ENCODE measurements around the gene SPSB1.

The SPSB1 gene

DNA sequence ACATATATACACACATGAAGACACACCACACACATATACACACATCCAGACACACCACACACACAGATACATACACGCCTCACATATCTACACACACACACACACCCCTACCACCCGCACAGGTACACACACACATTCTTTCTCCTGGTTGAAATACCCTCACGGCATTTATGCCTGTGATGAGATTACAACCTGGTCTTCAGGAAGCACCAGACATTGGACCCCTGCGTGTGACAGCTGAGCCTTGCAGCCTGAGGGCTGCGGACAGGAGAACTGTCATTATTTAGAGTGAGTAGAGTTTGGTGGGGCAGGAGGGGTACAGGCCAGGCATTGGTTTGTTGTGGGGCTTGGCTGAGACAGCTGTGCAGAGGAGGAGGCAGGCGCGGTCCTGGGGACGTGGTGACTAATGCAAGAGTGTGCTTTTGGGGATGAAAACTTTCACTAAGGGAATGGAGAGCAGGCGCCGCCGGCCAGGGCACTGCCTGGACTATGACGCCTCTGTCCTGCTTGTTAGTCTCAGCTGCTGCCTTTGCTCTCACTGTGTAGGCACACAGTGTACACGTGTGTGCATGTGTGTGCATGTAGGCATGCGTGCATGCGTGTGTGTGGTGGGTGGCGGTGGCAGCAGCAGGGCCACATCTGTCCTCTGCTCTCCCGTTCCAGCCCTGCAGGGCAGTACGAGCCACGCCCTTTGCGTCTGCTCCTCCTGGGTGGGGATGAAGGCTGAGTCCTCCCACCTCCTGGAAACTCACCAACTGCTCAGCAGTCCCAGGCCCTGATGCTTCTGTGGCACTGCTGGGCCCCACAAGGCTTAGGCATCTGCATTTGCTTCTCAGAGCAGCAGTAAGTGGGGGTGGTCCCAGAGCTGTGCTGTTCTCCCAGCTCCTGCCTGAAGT is 57.6 kb downstream of the SPSB1 start:
- no peaks in the 10 kb centered on the region for H3K4me1 Mint-ChIP-seq
- DNase-seq = no peak
- no peaks in the 10 kb centered on the region for H3K36me3 Mint-ChIP-seq
- H3K27ac Mint-ChIP-seq = no peak overlapping the region
- no peaks in the 10 kb centered on the region for H3K9me3 Mint-ChIP-seq
- H3K4me3 Mint-ChIP-seq = no peak overlapping the region
- CTCF ChIA-PET = no interaction called here
- peaks cover 7% of the 10 kb centered on the region for H3K27me3 Mint-ChIP-seq

DNA sequence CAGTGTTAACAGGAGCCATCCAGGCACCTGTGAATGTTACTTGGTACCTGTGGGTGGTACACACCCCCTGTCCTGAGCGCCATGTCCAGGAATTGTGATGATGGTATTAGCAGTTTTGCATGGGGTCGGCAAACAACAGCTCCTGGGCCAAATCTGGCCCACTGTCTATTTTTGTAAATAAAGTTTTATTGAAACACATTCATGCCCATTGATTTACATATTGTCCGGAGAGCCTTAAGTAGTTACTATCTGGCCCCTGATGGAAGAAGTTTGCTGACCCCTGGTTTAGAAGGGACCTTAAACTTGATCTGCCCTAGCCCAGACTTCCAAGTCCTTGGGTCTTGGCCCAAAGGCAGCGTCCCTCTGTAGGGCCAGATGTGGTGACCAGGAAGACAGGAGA is 58.3 kb downstream of the SPSB1 start:
- CTCF ChIA-PET = no interaction called here
- Mint-ChIP-seq H3K9me3 (no peaks in the 10 kb centered on the region), H3K4me3 (no peak overlapping the region), H3K27ac (no peak overlapping the region), H3K36me3 (no peaks in the 10 kb centered on the region), H3K27me3 (peaks cover 4% of the 10 kb centered on the region), H3K4me1 (no peaks in the 10 kb centered on the region)
- no peak for DNase-seq

DNA sequence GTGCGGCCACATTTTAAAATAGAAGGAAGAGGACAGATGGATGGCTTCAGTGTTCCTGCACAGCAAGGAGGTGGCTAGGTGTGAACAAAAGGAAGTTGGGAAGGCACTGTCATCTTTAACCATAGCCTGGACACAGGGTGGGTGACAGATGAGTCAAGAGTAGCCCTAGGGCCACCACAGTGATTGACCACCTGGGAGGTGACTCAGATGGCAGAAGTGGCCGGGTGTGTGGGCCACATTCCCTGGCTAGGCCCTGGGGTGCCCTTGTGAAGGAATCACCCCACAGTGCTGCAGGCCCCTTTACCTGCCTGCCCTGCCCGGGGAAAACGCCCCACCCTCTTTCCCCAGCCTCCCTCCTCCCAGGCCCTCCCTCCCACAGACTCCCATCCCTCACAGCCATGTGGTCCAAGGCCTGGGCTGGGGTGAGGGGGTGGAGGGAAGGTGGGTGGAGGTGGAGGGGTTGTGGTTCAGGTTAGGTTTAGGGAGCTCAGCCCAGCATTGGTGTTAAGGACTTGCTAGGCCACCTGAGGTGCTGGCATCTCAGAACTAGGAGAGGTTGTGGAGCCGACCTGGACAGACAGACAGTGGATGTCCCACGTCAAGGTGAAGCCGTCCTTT is 59.1 kb downstream of the SPSB1 start:
- Mint-ChIP-seq H3K4me1 (no peaks in the 10 kb centered on the region), H3K9me3 (no peaks in the 10 kb centered on the region), H3K27ac (no peak overlapping the region), H3K4me3 (no peak overlapping the region), H3K27me3 (peaks cover 3% of the 10 kb centered on the region), H3K36me3 (no peaks in the 10 kb centered on the region)
- CTCF ChIA-PET = no interaction called here
- no peak for DNase-seq

DNA sequence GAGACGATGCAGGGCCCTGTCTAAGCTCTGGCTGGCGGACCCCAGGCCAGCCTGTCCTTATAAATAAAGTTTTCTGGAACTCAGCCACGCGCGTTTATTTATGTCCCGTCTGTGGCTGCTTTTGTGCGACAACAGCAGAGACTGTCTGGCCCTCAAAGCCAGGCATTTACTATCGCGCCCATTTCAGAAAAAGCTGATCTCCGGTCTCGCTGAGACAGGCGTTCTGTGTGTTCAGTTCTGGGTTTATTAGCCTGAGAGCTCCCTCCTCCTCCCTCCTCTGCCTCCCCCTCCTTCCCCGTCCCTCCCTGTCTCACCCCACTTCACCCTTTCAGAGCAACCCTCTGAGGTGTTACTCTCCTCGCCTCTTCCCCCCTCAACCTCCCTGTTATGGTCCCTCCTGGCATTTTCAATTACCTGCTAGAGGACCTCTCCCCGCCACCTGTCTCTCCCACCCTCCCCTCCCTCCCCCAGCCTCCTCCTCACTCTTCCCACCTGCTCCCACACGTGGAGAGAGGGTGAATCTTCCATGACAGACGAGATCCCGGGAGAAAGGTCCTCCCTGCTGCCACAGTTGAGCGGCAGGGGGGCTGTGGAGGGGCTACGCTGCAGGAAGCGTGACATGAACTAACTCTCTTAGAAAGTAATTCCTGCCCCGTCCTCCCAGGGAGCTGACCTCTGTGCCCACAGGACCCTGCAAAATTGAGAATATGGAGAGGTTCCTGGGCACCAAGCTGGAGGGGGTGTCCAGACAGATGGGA is 59.9 kb downstream of the SPSB1 start:
- CTCF ChIA-PET = no interaction called here
- no peak overlapping the region for H3K4me3 Mint-ChIP-seq
- DNase-seq = no peak

DNA sequence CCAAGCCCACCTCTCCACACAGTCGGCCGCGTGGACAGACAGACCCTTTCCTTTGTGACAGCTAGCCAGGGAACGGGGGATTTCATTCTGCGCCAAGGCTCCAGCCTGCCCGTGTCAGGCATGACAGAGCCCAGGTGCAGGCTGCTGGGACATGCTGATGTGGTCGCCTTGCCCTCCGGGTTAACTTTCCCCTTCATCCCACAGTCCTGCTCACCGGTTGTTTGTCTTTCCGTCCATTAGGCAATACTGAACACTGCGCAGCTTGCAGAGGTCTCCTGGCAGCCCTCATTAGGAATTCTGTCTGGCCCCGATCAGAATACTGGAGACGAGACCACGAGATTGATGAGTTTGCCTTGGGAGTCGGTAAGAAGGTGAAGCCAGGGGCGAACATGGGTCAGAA is 62.8 kb downstream of the SPSB1 start:
- CTCF ChIA-PET = no interaction called here
- Mint-ChIP-seq H3K4me1 (no peaks in the 10 kb centered on the region), H3K9me3 (no peaks in the 10 kb centered on the region), H3K4me3 (no peak overlapping the region), H3K27me3 (no peaks in the 10 kb centered on the region), H3K36me3 (no peaks in the 10 kb centered on the region), H3K27ac (no peak overlapping the region)
- DNase-seq = no peak

More for the DNA sequence above, 59.9 kb downstream of the SPSB1 start:
- Mint-ChIP-seq H3K36me3 (no peaks in the 10 kb centered on the region), H3K4me1 (no peaks in the 10 kb centered on the region), H3K9me3 (no peaks in the 10 kb centered on the region), H3K27me3 (peaks cover 3% of the 10 kb centered on the region), H3K27ac (no peak overlapping the region)

DNA sequence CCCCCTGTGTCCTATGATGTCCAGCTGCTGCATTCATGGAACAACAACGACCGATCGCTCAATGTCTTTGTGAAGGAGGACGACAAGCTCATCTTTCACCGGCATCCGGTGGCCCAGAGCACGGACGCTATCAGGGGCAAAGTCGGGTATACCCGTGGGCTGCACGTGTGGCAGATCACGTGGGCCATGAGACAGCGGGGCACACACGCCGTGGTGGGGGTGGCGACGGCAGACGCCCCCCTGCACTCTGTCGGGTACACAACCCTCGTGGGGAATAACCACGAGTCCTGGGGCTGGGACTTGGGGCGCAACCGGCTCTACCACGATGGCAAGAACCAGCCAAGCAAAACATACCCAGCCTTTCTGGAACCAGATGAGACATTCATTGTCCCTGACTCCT is 63.3 kb downstream of the SPSB1 start:
- CTCF ChIA-PET = no interaction called here
- H3K4me1 Mint-ChIP-seq = no peaks in the 10 kb centered on the region
- no peak overlapping the region for H3K4me3 Mint-ChIP-seq
- no peaks in the 10 kb centered on the region for H3K27me3 Mint-ChIP-seq
- DNase-seq = no peak
- H3K9me3 Mint-ChIP-seq = no peaks in the 10 kb centered on the region
- H3K36me3 Mint-ChIP-seq = no peaks in the 10 kb centered on the region
- H3K27ac Mint-ChIP-seq = no peak overlapping the region

DNA sequence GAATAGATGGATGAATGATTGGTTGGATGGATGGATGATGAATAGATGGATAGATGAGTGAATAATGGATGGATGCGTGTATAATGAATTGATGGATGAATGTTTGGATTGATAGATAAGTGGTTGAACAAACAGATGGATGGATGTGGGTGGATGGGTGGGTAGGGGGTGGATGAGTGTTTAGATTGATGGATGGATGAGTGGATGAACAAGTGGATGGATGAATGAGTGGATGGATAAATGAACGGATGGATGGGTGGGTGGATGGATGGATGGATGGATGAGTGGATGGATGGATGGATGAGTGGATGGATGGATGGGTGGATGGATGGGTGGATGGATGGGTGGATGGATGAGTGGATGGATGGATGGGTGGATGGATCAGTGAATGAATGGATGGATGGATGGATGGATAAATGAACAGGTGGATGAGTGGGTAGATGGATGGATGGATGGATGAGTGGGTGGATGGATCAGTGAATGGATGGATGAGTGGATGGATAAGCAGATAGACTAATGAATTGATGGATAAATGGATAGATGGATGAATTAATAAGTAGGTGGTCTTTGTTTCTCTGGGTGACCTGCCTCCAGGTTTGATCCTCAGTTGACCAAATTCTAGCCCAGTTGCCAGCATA is 64.3 kb downstream of the SPSB1 start:
- DNase-seq = no peak
- no peak overlapping the region for H3K4me3 Mint-ChIP-seq
- H3K36me3 Mint-ChIP-seq = no peaks in the 10 kb centered on the region
- H3K4me1 Mint-ChIP-seq = no peaks in the 10 kb centered on the region
- H3K27me3 Mint-ChIP-seq = no peaks in the 10 kb centered on the region
- CTCF ChIA-PET = no interaction called here
- H3K27ac Mint-ChIP-seq = no peak overlapping the region
- no peaks in the 10 kb centered on the region for H3K9me3 Mint-ChIP-seq

DNA sequence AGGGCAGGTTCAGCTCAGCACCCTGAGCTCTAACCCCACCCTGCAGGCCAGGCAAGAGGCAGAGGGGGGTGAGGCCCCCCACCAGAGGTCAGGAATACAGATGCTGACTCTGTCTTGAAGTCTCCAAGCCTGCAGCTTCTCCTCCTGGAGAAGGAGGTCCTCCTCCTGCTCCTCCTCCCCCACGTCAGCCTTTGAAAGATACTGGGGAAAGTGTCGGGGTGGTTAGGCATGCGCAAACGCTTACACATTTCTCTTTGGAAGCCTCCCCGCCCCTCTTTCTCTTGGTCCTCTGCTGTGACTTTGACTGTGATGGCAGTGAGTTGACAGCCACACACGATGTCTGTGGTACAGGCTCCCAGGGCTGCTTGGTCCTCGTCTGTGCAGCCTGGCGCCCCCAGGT is 65.3 kb downstream of the SPSB1 start:
- Mint-ChIP-seq H3K4me3 (no peak overlapping the region), H3K9me3 (no peaks in the 10 kb centered on the region), H3K27ac (no peak overlapping the region), H3K36me3 (no peaks in the 10 kb centered on the region), H3K4me1 (no peaks in the 10 kb centered on the region), H3K27me3 (no peaks in the 10 kb centered on the region)
- CTCF ChIA-PET = no interaction called here
- DNase-seq = no peak

DNA sequence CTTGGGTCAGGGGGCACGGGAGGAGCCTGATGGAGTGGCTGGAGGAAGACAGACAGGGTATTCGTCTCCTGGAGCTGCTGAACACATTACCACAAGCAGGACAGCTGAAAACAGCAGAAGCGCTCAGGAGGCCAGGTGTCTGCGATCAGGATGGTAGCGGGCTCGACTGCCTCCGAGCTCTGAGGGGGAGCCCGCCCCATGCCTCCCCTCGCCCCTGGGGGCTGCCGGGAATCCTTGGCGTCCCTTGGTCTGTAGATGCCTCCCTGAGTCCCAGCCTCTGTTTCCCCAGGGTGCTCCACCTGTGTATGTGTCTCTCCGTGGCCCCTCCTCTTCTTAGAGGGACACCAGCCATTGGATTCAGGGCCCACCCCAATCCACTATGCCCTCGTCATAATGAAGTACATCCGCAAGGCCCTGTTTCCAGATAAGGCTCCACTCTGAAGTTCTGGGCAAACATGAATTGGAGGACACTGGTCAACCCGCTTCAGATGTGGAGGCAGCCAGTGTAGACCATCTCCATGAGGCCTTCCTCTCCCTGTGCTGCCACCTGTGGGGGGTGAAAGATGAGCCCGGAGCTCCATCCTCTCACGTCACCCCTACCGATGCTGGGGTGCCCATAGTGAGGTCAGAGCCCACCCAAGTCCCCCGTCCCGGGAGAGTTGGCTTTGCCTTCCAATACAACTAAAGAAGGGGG is 67.8 kb downstream of the SPSB1 start:
- H3K4me3 Mint-ChIP-seq = no peak overlapping the region
- CTCF ChIA-PET = no interaction called here

DNA sequence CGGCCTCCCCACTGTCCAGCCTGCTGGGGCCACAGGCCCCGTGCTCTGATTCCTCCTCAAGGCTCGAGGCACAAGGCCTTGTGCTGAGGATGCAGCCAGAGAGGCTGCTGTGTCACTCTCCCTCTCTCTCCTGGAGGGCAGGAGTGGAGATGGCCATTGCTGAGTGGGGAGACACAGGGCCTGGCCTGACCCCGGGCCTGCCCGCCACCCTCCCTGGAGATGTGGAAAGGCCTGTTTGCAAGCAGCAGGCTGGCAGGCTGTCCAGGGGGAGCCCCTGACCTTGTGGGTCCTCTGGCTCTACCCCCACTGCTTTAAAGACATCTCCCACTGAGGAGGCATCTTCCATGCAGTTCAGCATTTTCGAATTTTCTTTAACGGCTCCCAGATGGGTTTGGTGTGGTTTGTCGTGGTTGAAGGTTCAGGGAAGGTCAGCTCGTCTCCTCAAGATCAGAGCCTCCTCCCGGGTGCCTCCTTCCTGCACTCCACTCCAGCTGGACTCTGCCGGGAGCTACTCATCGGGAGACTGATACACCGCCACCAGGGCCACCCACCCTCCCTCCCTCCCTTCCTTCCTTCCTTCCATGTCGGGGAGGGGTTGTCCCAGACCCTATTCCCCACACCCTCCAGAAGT is 69.1 kb downstream of the SPSB1 start:
- Mint-ChIP-seq H3K4me1 (no peaks in the 10 kb centered on the region), H3K4me3 (no peak overlapping the region), H3K27ac (no peak overlapping the region), H3K27me3 (no peaks in the 10 kb centered on the region), H3K36me3 (no peaks in the 10 kb centered on the region), H3K9me3 (no peaks in the 10 kb centered on the region)
- CTCF ChIA-PET = no interaction called here
- DNase-seq = no peak

More for the DNA sequence above, 67.8 kb downstream of the SPSB1 start:
- no peaks in the 10 kb centered on the region for H3K27me3 Mint-ChIP-seq
- H3K36me3 Mint-ChIP-seq = no peaks in the 10 kb centered on the region
- DNase-seq = no peak
- H3K27ac Mint-ChIP-seq = no peak overlapping the region
- no peaks in the 10 kb centered on the region for H3K9me3 Mint-ChIP-seq
- H3K4me1 Mint-ChIP-seq = no peaks in the 10 kb centered on the region

DNA sequence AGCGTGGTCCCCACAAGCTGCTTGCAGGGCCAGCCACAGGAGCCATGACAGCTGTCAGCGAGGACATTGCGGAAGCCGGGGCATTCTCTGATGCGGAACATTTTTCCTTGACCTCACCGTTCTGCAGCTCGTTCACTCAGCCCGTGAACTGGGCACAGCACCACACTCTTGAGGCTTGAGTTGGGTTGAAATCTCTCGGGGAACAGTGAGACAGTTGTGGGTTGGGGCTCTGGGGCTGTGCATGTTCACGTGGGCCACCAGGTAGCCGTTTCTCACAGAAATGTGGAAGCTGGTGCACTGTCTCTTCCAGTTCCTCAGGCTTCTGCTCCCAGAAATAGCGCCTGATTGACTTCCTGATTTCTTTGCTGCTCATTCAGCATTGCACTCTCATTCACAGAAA is 69.8 kb downstream of the SPSB1 start:
- H3K4me1 Mint-ChIP-seq = no peaks in the 10 kb centered on the region

DNA sequence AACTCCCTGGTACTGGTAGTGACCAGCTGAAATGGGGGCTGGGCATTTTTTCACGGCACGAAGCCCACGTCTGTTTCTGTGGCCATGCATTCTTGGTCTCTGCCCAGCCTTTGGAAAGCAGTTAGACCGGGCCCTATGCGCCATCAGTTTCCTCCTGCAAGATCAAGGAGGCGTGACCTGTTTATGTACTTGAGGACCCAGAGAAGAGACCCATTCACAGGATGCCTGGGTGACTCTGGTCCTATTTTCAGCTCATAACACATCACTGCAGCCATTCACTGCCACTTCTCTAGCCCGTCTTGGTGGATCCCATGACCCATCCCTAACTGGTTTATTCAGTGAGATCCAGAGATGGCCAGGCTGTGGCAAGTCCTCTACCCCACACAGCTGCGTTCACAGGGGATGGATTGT is 70.4 kb downstream of the SPSB1 start:
- peaks cover 3% of the 10 kb centered on the region for H3K4me1 Mint-ChIP-seq
- no peak for DNase-seq
- CTCF ChIA-PET = interaction anchor here (1.5 kb wide), 1 partner anchor 92 kb away, joined by 3 read pairs; no protein-coding TSS in a partner anchor
- H3K9me3 Mint-ChIP-seq = no peaks in the 10 kb centered on the region
- H3K27ac Mint-ChIP-seq = no peak overlapping the region
- no peak overlapping the region for H3K4me3 Mint-ChIP-seq
- no peaks in the 10 kb centered on the region for H3K36me3 Mint-ChIP-seq
- H3K27me3 Mint-ChIP-seq = no peaks in the 10 kb centered on the region

More for the DNA sequence above, 69.8 kb downstream of the SPSB1 start:
- no peaks in the 10 kb centered on the region for H3K36me3 Mint-ChIP-seq
- H3K27me3 Mint-ChIP-seq = no peaks in the 10 kb centered on the region
- no peak for DNase-seq
- CTCF ChIA-PET = interaction anchor here (1.5 kb wide), 1 partner anchor 93 kb away, joined by 3 read pairs; no protein-coding TSS in a partner anchor
- no peak overlapping the region for H3K27ac Mint-ChIP-seq
- H3K4me3 Mint-ChIP-seq = no peak overlapping the region
- H3K9me3 Mint-ChIP-seq = no peaks in the 10 kb centered on the region

DNA sequence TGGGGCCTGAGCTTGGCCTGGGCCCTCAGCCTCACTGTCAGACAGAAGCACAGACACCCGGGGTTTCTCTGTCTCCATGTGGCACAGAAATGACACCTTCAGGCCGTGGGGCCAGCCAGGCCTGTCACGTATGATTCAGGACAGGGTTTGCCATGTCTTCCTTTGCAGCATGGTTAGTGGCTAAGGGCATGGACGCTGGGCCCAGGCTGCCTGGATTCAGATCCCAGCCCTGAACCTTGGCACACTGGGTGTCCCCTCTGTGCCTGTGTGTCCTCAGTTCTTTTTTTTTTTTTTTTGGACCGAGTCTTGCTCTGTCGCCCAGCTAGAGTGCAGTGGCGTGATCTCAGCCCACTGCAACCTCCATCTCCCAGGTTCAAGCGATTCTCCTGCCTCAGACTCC is 73.6 kb downstream of the SPSB1 start:
- Mint-ChIP-seq H3K36me3 (no peaks in the 10 kb centered on the region), H3K4me1 (peaks cover 8% of the 10 kb centered on the region), H3K27ac (no peak overlapping the region), H3K4me3 (no peak overlapping the region), H3K27me3 (peaks cover 5% of the 10 kb centered on the region), H3K9me3 (no peaks in the 10 kb centered on the region)
- CTCF ChIA-PET = no interaction called here
- no peak for DNase-seq

All from activated naive CD4-positive, alpha-beta T cell treated with anti-CD3 and anti-CD28 coated beads, Interleukin-2, amount 10 ng/mL, durations not matched to agents 7 days and 5 days (primary cell).